A549 treated with RU486 at 1 μM for 4 hours (cell line): Measurements from ENCODE around the gene RNF112. TPM values are rescaled to one million over a fixed set of nuclear protein-coding genes. Genes with fewer than 3 reads are reported as not detected.

Experiments used
- total RNA-seq: library from RNA; stranded (reverse); fragments of 200-300 nt; extraction: Qiagen RNA extraction; gene quantifications from 5 replicates; pipeline ENCODE4 v1.2.3, GENCODE V29; 2022; ENCODE audit warnings: low read depth

The RNF112 gene
- 0.23 to 0.60 TPM (median 0.46 TPM) in 5 replicates for total RNA-seq

GRCh38 chr17:19410875-19411620 lies at the start of gene RNF112:
Gene RNF112, plus strand, starts transcription at chr17:19411232. Its CDS starts 177 bp downstream, at chr17:19411409.

GRCh38 chr17:19362277-19363113 lies 48.5 kb upstream of the RNF112 start, which contains the start of gene B9D1:
Gene B9D1, minus strand, starts transcription at chr17:19362723. Its CDS starts 154 bp downstream, at chr17:19362569.

GRCh38 chr17:19378416-19379360 lies 32.3 kb upstream of the RNF112 start, which contains the start of gene MAPK7:
Gene MAPK7, plus strand, starts transcription at chr17:19378498. Its CDS starts 403 bp downstream, at chr17:19378901.

GRCh38 chr17:19386974-19387920 lies 23.8 kb upstream of the RNF112 start, which contains the start of gene MFAP4:
Gene MFAP4, minus strand, starts transcription at chr17:19387190. Its CDS starts 35 bp downstream, at chr17:19387155.

Other genes with a start within 250 kb of the RNF112 start
- gene EPN2, start 173.9 kb upstream of the RNF112 start, total RNA-seq: 37.7 to 54.8 TPM (median 51.9 TPM) in 5 replicates
- gene B9D1, start 48.5 kb upstream of the RNF112 start, total RNA-seq: 44.5 to 49.2 TPM (median 47.0 TPM) in 5 replicates
- 18.9 to 24.4 TPM (median 22.6 TPM) in 5 replicates for gene MAPK7, start 32.7 kb upstream of the RNF112 start, total RNA-seq
- gene MFAP4, start 24.0 kb upstream of the RNF112 start, total RNA-seq: 0.05 TPM in 1 of 5 replicates, not detected in the others
- gene SLC47A1, start 122.6 kb downstream of the RNF112 start, total RNA-seq: 22.6 to 26.0 TPM (median 22.8 TPM) in 5 replicates
- 151 to 176 TPM (median 169 TPM) in 5 replicates for gene ALDH3A2, start 237.5 kb downstream of the RNF112 start, total RNA-seq